Psoas muscle (tissue), 8 donors: ENCODE results near the gene BUB1B. TPM values are rescaled to one million over a fixed set of nuclear protein-coding genes. Genes with fewer than 3 reads are reported as not detected.
"Not testable (repeated sequence)": the region's sequence is repeated elsewhere in the genome, so short reads cannot be mapped to it uniquely, and the experiment has no call there.

ENCODE experiments used
- ATAC-seq, 4 donors: fragments of 200-7000 bp; cut with Tn5 transposase; one replicate each; pipeline ENCODE4 v1.9.1; 2020; ENCODE audit warnings: moderate library complexity in 3 of 4, mild to moderate bottlenecking in 2 of 4
- DNase-seq, 2 donors: peaks; one replicate each; pipeline ENCODE4 v3.0.0-alpha.2; 2020
- H3K27ac ChIP-seq: fragments of 200-600 bp; one replicate; pipeline ENCODE4 v1.8.0; 2022
- H3K27me3 ChIP-seq, 3 donors: fragments of 200-600 bp in 1 of 3; one replicate each; pipeline versions ENCODE4 v1.6.1 to v1.8.0; 2013 to 2022; ENCODE audit warnings: low read length in 2 of 3, mild to moderate bottlenecking in 2 of 3, moderate library complexity in 1 of 3; ENCODE audit not compliant: insufficient read depth in 3 of 3
- H3K36me3 ChIP-seq, 2 donors: fragments of 200-600 bp in 1 of 2; one replicate each; pipeline versions ENCODE4 v1.6.1 to v1.8.0; 2013 to 2022; ENCODE audit warnings: low read depth in 1 of 2, mild to moderate bottlenecking in 1 of 2, moderate library complexity in 1 of 2; ENCODE audit not compliant: insufficient read depth in 1 of 2
- H3K4me1 ChIP-seq: fragments of 200-600 bp; one replicate; pipeline ENCODE4 v1.8.0; 2022
- H3K4me3 ChIP-seq: fragments of 200-600 bp; one replicate; pipeline ENCODE4 v1.8.0; 2022; ENCODE audit warnings: mild to moderate bottlenecking
- H3K9me3 ChIP-seq: fragments of 200-600 bp; one replicate; pipeline ENCODE4 v1.8.0; 2022
- CTCF ChIP-seq: fragments of 200-600 bp; IDR thresholded peaks from one replicate; pipeline ENCODE4 v1.8.0; 2022; ENCODE audit warnings: antibody characterized with exemption
- WGBS, 3 donors: extraction: QIAGEN DNeasy Blood & Tissue Kit; methylation state at CpG; one replicate each; pipeline versions ENCODE4 v1.1.6 to v1.1.7; 2013; 5-methylcytosine and 5-hydroxymethylcytosine counted together
- intact Hi-C, 2 donors: fragments of 100-400 bp; cut with DNase I; formaldehyde crosslinking; loops; one replicate each; pipeline versions ENCODE4 v1.11.0 to v1.14.2; 2022
- polyA plus RNA-seq, 3 donors: library from polyadenylated mRNA; stranded (reverse); fragments of 200-250 nt; gene quantifications; one replicate each; pipeline ENCODE4 v1.2.3, GENCODE V29; 2013
- total RNA-seq, 4 donors: library from RNA; stranded (reverse); fragmentation: NEBNext Ultra II Directional in 2 of 4; extraction: Animal tissue kit (Norgen Biotek cat#: 25700) in 2 of 4; gene quantifications; one replicate each; pipeline versions ENCODE4 v1.2.1 to v1.2.4, GENCODE V29; 2021 to 2023
- donor health status: healthy with polysubstance abuse.
- donor health status: DM: no; HTN: no; CAD: no; lungs with moderate emphysema.
- donor health status: Bipolar disorder and iron deficiency.
- donor health status: healthy.
- donor health status: DM: yes; HTN: yes; CAD: no.
- donor health status: DM: no; HTN: no; CAD: no.
- donor health status: DM: no; HTN: no; CAD: no.
- donor health status: DM: yes; HTN: yes; CAD: no.

Gene BUB1B
- total and polyA plus RNA-seq, 7 donors: 0.10 to 1.0 (median 0.56) TPM; not detected in 3

DNA sequence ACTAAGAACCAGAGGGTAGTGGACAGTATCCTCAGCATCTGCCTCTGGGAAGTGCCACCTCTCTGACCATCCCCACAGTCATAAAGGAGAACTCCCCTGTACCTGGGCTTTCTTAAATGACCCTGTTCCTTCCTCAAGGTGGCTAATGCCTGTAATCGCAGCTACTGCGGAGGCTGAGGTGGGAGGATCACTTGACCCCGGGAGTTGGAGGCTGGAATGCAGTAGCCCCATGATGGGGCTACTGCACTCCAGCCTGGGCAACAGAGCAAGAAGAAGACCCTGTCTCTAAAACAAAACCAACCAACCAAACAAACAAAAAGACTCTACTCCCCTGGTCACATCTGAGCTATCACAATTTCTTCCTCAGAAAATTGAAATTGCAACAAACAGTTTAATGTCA lies 848 bp upstream of the BUB1B start:
- WGBS, 3 donors: 94 to 98% (median 98%) methylated on average over 3 of the region's 3 CpGs
- no peak for ATAC-seq

DNA sequence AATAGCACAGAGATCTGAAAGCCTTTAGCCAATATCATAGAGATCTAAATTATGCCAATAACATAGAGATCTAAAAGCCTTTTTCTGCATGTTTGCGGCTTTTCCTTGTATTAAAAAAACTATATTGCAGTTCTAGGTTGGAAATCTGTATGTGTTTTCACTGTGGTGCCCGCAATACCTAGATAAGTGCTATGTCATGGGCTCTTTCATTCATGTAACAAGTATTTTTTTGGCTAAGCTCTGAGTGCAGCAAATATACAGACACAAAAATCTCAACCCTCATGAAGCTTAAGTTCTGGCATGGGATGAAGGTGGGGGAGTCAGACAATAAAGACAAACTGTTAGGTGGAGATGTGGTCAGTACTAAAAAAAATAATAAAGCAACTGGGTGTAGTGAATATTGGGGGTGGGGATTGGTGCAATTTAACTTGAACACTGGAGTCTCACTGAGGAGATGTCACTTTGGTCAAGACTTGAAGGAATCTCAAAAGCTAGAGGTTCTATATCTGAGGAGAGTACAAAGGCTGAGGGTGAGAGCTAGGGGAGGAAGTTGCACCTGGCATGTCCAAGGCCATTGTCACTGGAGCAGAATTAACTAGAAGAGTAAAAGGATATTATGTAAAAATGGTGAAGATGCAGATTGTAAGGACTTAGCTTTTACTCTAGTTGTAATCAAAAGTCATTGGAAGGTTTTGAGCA lies 973 bp downstream of the BUB1B start:
- TF ChIP-seq CTCF: no peak
- Histone ChIP-seq H3K4me3 (peak overlapping the region; percentile 69), H3K27me3 (no peaks in the 10 kb centered on the region), H3K36me3 (no peaks in the 10 kb centered on the region), H3K9me3 (no peaks in the 10 kb centered on the region), H3K27ac (no peak overlapping the region), H3K4me1 (no peaks in the 10 kb centered on the region)
- ATAC-seq: no peak
- no peak for DNase-seq
- intact Hi-C loops: loop anchor here (5.0 to 10.0 kb wide), 2 partner anchors 117 to 120 kb away; no protein-coding TSS in a partner anchor
- WGBS, 3 donors: 10 to 13% (median 12%) methylated on average over 2 of the region's 2 CpGs

More for the DNA sequence above, 848 bp upstream of the BUB1B start:
- no peak for DNase-seq
- Histone ChIP-seq H3K4me1 (no peaks in the 10 kb centered on the region), H3K9me3 (no peaks in the 10 kb centered on the region), H3K36me3 (no peaks in the 10 kb centered on the region), H3K27ac (no peak overlapping the region), H3K27me3 (no peaks in the 10 kb centered on the region), H3K4me3 (no peak overlapping the region)
- no peak for TF ChIP-seq CTCF
- intact Hi-C loops: loop anchor here (5.0 to 10.0 kb wide), 2 partner anchors 115 to 118 kb away; no protein-coding TSS in a partner anchor

GRCh38 chr15:40162552-40162951 lies 1.7 kb downstream of the BUB1B start:
- TF ChIP-seq CTCF: no peak
- 86 to 95% (median 92%) methylated on average over 2 of the region's 2 CpGs for WGBS, 3 donors
- H3K27me3 ChIP-seq: no peaks in the 10 kb centered on the region
- ATAC-seq: no peak
- intact Hi-C loops: loop anchor here (5.0 to 10.0 kb wide), 2 partner anchors 118 to 120 kb away; no protein-coding TSS in a partner anchor
- no peak overlapping the region for H3K4me3 ChIP-seq
- no peak for DNase-seq
- H3K36me3 ChIP-seq: no peaks in the 10 kb centered on the region
- H3K9me3 ChIP-seq: no peaks in the 10 kb centered on the region
- no peaks in the 10 kb centered on the region for H3K4me1 ChIP-seq
- no peak overlapping the region for H3K27ac ChIP-seq

DNA sequence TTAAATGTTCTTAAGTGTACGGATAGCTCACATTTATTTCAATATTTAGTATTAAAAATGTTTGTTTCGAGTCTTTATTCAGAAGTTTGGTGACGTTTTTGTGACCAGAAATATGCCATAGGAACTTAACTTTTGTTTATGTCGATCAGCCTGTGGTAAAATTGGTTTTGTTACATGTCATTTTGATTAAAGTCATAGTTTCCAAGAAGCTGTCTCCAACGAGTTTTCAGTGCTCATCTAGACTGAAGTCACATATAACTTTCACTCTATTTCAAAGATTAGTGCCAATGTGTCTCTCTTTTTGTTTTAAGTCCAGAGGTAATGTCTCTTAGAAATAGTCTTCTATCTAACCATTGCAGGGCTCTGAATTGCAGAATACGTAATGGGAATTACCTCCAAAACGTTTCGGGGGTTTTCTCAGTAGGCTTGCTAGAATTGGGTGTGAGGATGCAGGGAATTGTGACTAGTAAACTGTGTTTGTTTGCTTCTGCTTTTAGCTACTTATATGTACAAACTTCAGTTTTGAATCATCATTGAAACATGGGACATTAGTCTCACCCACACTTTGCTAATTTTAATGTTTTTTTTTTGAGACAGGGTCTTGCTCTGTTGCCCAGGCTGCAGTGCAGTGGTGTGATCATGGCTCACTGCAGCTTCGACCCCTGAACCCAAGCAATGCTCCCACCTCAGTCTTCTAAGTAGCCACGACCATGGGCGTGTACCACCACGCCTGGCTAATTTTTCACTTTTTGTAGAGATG lies 3.0 kb downstream of the BUB1B start:
- no peaks in the 10 kb centered on the region for H3K36me3 ChIP-seq
- ATAC-seq (no peak), DNase-seq (no peak)
- intact Hi-C loops: loop anchor here (5.0 to 10.0 kb wide), 2 partner anchors 119 to 122 kb away; no protein-coding TSS in a partner anchor
- no peak for TF ChIP-seq CTCF
- H3K4me1 ChIP-seq: no peaks in the 10 kb centered on the region
- no peaks in the 10 kb centered on the region for H3K27me3 ChIP-seq
- no peak overlapping the region for H3K4me3 ChIP-seq
- no peaks in the 10 kb centered on the region for H3K9me3 ChIP-seq
- 85 to 90% (median 86%) methylated on average over 12 of the region's 12 CpGs for WGBS, 3 donors
- no peak overlapping the region for H3K27ac ChIP-seq

DNA sequence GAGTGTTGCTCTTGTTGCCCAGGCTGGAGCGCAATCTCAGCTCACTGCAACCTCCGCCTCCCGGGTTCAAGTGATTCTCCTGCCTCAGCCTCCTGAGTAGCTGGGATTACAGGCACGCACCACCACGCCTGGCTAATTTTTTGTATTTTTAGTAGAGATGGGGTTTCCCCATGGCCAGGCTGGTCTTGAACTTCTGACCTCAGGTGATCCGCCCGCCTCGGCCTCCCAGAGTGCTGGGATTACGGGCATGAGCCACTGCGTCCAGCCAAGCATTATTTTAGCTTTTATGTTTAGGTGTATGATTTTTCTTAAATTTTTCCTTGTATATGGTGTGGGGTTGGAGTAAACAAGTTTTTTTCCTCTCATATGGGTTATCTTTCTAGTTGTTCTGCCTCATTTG lies 6.5 kb downstream of the BUB1B start:
- 96 to 99% (median 98%) methylated on average over 10 of the region's 10 CpGs for WGBS, 3 donors
- not testable (repeated sequence) for H3K9me3 ChIP-seq, H3K36me3 ChIP-seq, ATAC-seq, DNase-seq, H3K4me1 ChIP-seq, H3K27ac ChIP-seq, H3K4me3 ChIP-seq, H3K27me3 ChIP-seq
- intact Hi-C loops: loop anchor here in 1 of 2 donors (10.0 kb wide), 1 partner anchor 123 kb away; no protein-coding TSS in a partner anchor
